Erythroblast (primary cell): ENCODE results near the gene ARHGEF25.

Experiments used
- GATA1 ChIP-seq: IDR thresholded peaks from 2 replicates; pipeline ENCODE4 v1.6.1; 2011; ENCODE audit warnings: low read depth, mild to moderate bottlenecking, control low read depth, low read length, moderate library complexity
- POLR2A ChIP-seq: IDR thresholded peaks from 2 replicates; pipeline ENCODE4 v1.6.1; 2011; ENCODE audit warnings: mild to moderate bottlenecking, low read length

- TF ChIP-seq POLR2A (no peak), GATA1 (no peak)
Observed at GRCh38 chr12:57627501-57628279, 16.5 kb downstream of the ARHGEF25 start.
